ENCODE measurements around the gene DOCK6.
A peak's percentile ranks its signal among the peaks of the same experiment; 100 is the strongest.

The DOCK6 gene

DNA sequence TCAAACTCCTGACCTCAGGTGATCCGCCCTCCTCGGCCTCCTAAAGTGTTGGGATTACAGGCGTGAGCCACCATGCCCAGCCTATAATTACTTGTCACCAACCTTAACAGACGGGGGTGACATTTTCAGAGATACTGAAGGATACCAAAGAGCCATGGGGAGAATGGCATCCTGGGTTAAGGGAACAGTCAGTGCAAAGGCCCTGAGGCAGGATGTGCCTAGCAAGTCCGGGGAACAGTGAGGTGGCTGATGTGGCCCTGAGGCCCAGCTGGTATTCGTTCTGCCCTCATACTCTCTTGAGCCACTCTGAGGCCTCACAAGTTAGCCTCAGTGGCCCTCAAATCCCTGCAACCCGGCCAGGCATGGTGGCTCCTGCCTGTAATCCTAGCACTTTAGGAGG, 37.9 kb downstream of the DOCK6 start:
- DNase-seq, result no peak

DNA sequence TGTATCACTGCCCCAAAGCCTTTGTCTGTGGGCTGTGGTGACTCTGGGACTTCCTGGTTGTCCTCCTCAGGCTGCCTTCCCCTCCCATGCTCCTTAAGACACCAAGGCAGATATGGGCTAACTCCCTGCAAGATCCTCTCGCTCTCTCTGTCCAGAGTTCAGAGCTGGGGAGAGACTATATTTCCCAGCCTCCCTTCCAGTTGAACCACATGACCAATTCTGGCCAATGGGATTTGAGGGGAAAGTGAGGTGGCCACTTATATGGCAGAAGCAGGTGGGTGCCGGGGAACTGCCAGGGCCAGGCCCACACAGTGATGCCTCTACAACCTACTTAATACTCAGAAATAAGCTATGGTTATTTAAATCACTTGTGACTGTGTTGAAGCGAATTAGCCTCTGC, 39.1 kb downstream of the DOCK6 start:
- no peak for DNase-seq

DNA sequence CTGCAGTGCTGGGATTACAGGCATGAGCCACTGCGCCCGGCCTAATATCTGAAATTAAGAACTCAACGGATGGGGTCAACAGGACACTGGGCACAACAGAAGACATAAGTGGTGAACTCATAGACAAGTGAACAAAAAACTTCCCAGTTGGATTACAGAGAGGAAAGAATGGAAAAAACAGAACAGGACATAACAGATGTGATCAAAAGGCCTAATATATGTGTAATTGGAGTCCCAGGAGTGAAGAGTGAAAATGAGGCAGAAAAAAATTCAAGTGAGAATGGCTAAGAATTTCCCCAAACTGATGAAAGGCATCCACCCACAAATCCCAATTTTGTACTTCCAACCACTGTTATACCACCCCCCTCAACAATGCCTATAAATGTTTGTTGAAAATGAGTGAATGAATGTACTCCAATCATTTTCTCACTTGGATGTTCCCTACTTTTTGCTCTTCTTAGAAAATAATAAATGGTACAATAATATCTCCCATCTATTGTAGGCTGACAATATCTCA, 41.2 kb downstream of the DOCK6 start:
- DNase-seq, result no peak

DNA sequence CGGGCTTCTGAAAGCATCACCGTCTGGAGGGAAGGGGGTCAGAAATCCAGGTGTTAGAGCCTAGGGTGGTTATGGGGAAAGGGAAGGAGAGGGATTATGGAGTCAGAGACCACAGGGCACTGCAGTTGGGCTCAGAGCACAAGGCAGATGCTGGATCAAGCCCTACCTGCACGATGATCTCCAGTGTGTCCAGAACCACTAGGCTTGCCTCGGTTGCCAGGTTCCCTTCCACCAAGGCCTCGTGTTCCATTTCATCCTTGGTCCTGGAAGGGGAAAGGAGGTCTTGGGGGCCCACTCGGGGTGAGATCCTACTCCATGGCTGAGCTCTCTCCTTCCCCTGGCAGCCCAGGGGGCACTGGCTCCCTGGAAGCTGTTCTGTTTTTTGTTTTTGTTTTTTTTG, 47.9 kb downstream of the DOCK6 start:
- no peak for DNase-seq

DNA sequence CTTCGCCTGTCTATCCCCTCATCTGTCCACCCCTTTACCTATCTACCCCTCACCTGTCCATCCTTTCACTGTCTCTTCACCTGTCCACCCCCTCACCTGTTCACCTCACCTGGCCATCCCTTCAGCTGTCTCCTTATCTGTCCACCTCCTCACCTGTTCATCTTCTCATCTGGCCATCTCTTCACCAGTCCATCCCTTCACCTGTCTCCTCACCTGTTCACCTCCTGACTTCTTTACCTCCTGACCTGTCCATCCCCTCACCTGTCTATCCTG, 51.7 kb downstream of the DOCK6 start:
- no peak for DNase-seq

DNA sequence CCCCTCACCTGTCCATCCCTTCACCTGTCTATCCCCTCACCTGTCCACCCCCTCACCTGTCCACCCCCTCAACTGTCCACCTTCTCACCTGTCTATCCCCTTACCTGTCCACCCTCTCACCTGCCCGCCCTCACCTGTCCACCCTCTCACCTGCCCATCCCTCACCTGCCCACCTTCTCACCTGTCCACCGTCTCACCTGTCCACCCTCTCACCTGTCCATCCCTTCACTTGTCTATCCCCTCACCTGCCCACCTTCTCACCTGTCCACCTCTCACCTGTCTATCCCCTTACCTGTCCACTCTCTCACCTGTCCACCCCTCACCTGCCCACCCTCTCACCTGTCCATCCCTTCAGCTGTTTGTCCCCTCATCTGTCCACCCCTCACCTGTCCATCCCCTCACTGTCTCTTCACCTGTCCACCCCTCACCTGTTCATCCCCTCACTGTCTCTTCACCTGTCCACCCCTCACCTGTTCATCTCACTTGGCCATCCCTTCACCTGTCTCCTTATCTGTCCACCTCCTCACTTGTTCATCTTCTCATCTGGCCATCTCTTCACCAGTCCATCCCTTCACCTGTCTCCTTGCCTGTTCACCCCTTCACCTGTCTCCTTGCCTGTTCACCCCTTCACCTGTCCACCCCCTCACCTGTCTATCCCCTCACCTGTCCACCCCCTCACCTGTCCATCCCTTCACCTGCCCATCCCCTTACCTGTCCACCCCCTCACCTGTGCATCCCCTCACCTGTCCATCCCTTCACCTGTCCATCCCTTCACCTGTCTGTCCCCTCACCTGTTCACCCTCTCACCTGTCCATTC, 52.3 kb downstream of the DOCK6 start:
- no peak for DNase-seq

DNA sequence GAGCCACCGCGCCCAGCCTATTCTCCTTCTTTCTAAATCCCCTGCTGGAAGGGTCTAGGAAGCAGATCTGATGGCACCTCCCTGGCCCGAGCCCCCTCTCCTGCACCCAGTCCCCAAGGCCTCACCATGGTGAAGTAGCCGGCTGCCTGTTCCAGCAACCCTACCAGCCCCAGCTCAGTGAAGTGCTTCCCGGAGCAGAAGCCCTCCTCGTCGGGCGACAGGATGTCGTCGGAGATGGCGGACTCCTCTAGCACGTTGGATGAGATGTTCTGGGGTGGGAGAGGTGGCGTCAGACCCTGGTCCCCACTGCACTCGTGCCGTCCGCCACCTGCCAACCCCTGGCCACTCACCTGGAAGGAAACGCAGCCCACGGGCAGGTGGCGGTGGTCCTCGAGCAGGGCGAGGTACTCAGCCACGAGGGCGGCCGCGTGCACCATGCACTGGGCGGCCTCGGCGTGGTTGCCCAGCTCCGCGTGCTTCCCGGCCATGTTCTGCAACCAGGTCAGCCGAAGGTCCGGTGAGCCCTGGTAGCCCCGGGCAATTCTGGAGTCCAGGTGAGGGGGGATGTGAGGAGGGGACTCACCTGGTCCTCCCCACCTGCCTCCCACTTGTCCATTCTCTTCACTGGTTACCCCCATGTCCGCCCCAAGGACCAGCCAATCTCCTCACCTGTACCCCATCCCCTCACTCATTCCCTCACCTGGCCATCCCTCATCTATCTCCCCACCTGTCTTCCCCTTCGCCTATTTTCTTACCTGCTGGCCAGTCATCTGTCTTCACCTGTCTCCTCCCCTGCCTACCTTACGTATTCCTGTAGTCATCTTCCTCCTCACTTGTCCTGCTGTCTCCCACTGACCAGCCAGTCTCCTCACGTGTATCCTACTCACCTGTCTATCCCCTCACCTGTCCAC, 53.5 kb downstream of the DOCK6 start:
- DNase-seq, result peak; percentile 40

DNA sequence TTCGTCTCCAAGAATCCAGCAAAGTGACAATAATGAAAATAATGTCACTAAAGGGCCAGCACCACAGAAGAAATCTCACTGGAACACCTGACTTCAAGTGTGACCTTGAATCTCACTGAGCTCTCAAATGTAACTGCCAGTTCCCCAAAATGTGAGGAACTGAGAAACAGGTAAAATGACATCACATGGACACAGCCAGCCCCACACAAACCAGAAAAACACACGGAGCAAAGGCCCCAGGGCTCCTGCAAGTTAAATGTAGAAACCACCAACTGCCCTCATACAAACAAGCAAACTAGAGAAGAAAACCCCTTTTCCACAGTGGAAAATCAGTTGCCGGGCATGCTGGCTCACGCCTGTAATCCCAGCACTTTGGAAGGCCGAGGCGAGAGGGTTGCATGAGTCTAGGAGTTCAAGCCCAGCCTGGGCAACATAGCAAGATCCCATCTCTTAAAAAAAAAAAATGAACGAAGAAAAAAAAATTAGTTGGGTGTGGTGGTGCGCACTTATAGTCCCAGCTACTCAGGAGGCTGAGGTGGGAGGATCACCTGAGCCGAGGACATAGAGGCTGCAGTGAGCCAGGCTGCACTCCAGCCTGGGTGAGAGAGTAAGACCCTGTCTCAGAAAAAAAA, 56.3 kb downstream of the DOCK6 start:
- no peak for DNase-seq

DNA sequence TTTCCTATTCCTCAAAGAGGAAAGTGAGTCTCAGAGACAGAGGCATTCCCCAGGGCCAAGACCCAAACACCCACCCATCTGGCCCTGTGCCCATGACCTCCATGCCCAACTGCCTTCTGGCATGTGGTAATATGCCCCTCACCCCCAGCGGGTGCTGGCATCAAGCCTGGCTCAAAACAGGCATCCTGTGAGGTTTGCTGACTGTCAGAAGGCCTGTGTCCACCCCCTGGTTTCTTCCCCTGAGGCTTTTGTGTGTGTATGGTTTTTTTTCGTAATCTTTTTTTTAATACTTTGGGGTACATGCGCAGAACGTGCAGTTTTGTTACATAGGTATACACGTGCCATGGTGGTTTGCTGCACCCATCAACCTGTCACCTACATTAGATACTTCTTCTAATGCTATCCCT, 57.4 kb downstream of the DOCK6 start:
- no peak for DNase-seq

DNA sequence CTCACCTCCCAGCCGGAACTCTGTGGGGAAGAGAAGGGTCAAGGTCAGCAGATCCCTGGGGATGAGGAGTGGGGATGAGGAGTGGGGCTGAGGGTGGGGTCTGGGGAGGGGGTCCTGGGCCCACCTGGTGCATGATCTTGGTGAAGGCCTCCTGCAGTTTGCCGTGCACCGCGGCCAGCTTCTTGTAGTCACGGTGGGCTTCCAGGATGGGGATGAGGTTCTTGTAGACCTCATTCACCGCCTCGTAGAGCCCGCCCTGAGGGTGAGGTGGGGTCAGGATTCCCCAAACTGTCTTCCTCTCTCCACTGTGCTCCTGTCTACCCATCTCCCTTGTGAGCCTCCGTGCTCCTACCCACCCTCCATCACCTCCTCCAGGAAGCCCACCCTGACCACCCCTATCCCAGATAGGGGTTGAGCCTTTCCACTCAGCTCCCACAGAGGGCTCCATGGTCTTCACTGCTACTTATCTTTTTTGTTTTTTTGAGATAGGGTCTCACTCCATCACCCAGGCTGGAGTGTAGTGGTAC, 58.2 kb downstream of the DOCK6 start:
- DNase-seq, result no peak

DNA sequence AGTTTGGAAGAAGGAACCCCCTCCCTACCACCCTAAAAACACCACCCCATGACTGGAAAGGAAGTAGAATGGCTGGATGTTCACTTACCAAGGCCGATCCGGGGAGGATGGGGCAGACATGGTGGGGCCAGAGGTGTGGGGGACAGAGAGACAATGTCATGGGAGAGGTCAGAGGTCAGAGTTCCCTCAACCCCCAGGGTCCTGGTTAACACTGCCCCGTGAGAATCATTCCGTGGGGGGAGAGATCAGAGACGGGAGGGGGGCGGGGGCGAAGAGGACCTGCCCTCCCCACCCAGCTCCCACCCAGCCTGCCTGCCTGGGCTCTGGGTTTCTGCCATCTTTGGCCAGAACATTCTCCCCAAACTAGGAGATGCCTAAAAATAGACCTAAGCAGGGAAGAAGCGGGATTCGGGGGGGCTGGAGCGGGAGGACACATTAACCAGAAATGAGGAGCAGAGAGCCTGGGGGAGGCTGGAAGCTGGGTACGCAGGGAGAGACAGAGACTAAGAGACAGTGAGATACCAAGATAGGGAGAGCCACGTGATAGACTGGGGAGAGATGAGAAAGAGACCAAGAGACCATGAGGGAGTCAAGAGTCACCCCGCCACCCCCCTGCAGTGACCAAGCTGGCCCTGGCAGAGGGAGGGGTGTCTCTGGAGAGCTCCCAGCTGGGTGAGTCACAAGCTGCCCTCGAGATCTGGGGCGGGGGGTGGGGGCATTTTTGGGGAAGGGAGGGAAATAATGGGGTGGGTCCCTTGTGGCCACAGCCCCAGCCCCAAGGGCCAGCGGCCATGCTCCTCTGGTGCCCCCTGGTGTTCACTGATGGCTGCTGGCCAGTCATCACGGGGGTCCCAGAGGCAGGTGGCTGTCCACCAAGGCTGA, 58.9 kb downstream of the DOCK6 start:
- DNase-seq, result peak; percentile 96

DNA sequence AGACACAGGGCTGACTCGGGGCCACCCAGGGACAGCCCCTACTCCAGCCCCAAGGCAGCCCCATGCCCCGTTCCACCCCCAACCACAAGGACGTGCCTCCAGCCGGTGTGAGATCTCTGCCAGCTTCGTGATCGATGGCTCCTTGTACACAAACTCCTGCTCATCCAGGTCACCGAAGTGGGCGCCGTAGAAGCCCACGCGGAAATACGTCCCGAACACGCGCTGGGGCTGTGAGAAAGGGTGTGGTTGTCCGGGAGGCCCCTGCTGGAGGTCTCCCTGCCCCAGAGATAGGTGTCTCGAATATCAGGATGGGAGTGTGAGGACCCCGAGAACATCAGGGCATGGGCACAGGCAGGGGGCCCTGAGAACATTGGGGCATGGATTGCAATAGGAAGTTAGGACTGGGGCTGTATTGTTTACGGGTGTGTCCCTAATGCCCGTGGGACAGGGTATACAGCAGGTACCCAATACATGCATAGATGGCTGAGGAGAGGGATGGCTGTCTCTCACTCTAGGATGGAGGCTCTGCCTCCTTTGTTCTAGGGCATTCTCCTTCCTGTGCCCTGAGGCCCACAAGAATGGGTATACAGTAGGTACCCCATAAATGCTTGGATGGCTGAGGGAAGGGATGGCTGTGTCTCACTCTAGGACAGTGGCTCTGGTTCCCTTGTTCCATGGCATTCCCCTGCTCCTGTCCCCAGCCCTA, 59.7 kb downstream of the DOCK6 start:
- no peak for DNase-seq

DNA sequence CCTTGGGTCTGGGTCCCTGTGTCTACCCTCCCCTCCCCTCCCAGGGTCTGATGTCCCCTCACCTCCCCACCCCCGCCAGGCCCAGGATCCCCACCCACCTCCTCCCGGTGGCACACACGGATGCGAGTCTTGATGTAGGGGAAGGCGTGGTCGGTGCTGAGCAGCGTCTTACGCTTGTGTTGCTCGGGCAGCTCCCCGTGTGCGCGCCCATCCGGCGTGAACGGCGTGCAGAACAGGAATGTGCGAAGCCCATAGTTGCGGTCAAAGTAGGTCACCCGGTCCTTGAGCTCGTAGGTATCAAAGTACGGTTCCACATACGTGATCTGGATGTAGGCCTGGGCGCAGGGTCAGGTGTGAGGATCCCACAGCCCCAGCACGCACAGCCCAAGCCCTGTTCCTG, 60.5 kb downstream of the DOCK6 start:
- DNase-seq, result no peak

DNA sequence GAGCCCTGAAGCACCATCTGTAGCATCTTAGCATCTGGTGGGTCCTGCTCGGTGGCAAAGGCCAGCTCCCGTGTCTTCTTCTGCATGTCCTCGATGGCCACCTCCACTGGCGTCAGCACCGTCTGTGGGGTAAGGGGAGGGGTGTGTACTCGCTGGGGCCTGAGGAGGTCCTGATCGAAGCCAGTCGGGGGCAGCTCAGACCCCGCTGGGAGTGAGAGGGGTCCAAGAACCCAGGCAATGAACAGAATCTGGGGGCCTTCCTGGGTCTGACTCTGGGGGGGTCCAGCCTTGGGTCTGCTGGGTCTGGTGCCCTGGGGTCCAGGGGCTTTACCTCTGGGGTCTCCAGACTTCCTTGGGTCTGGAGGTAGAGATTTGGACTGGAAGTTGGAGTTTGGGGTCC, 61.4 kb downstream of the DOCK6 start:
- no peak for DNase-seq

DNA sequence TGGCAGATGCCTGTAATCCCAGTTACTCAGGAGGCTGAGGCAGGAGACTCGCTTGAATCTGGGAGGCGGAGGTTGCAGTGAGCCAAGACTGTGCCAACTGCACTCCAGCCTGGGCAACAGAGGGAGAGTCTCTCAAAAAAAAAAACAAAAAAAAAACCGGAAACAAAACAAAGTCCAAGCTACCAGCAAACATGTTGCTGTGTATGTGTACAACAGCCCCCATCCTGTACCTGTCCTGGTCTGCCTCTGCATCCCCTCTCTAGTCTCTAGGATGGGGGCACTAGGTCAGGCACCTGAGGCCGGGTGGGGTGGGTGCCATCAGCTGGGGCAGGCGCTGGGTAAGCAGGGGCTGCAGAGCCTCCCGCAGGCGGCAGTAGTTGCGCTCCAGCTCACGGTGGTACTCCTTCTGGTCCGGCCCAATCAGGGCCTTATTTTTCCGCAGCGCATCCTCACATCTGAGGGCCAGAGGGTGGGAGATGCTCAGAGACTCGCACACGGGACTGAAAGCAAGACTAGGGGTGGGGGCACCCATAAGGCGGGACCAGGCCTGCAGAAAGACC, 62.2 kb downstream of the DOCK6 start:
- no peak for DNase-seq

DNA sequence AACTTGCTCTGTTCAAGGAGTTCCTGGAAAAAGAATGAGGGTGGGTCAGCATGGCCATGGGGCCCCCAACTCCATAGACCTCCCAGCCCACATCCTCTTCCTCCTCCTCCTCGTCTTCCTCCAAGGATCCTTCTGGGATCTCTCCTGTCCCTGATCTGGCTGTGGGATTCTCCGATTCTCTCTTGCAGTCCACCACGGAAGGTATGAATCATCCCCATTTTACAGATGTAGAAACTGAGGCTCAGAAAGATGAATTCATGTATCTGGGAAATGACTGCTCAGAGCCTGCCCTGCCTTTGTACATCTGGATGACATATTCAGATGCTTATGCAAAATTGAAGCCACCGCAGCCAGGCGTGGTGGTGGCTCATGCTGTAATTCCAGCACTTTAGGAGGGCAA, 62.8 kb downstream of the DOCK6 start:
- DNase-seq, result no peak

DNA sequence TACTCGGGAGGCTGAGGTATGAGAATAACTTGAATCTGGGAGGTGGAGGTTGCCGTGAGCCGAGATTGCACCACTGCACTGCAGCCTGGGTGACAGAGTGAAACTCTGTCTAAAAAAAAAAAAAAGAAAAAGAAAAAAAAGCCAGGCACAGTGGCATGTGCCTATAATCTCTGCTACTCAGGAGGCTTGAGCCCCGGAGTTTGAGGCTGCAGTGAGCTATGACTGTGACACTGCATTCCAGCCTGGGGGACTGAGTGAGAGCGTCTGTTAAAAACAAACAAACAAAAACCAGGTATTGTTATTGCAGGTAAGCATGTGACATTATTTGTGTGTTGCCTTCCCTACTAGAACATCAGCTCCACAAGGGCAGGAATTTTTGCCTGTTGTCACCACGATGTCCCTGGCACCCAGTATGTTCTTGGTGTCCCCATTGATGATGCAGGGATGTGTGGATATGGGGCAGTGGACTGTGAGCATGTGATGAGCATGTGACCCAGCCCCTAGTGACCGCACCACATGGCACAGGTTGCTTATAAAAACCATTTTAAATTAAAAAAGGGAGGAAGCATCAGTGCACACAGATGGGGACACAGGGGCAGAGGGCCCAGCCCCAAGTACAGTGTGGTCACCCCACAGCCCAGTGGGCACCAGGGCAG, 63.4 kb downstream of the DOCK6 start:
- no peak for DNase-seq

DNA sequence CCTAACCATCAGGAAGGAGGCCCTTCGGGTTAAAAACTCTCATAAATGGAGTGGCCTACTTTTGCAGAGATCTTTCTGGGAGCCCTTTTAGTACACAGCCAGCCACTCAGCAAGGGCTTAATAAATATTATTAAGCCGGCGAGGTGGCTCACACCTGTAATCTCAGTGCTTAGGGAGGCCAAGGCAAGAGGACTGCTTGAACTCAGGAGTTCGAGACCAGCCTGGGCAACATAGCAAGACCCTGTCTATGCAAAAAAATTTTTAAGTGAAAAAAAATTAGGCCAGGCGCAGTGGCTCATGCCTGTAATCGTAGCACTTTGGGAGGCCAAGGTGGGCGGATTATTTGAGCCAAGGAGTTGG, 64.2 kb downstream of the DOCK6 start:
- no peak for DNase-seq

DNA sequence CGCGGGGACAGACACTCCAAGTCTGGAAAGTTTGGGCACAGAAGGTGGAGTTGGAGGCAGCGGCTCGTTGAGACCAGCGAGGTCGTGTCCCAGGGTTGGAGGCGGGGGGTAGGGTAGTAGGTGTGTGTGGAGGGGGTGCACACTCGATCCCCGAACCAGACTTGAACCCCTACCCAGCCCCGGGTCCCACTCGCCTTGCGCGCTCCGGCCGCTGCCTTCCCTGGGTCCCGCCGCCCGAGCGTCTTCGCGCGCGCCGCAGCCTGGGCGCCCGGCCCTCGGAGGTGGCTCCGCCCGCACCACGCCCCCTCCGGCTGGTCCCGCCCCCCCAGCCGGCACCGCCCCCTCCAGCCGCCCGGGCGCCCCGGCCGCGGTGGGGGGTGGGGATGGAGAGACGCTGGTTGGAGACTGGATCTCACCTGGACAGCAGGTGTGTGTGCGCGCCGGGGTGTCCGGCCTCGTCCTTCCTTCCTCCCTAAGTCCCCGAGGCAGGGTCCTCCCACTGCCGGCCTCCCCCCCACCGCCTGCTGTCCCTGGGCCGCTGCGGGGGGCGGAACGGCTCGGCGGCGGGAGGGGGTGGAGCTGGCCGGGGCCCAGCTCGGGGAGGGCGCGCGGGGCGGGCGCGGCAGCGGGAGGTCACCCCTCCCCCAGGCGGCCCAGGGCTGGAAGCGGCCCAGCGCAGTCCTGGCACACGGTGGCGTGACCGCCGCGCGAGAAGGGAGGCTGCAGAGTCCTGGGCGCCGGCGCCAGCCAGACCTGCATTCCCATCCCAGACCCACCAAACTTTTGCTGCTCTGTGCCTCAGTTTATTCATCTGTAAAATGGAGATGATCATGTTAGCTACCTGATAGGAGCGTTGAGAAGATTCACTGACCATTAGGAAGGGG, 64.8 kb downstream of the DOCK6 start, which contains the start of gene KANK2:
KANK2 (minus strand) TSS at position 255 of the 884 bp plus-strand sequence. CDS start 3,034 bp downstream, outside the sequence.
- peak; percentile 82 for DNase-seq

Data from fibroblast of skin of scalp (primary cell).